Epithelial cell of proximal tubule (primary cell): ENCODE data around the gene TRABD2B. TPM values are rescaled to one million over a fixed set of nuclear protein-coding genes. Genes with fewer than 3 reads are reported as not detected.

Experiments
- DNase-seq: peaks from one replicate; pipeline ENCODE4 v3.0.0-alpha.2; 2011; ENCODE audit warnings: low read depth
- H3K4me3 ChIP-seq: 2 replicates; pipeline ENCODE4 v1.5.1; 2011; ENCODE audit warnings: low read depth, mild to moderate bottlenecking, low read length
- total RNA-seq: library from RNA; depleted of rRNA; stranded (reverse); fragments of >200 nt; gene quantifications from 2 replicates; pipeline ENCODE4 v1.2.3, GENCODE V29; 2015
- TF ChIP-seq, protein P1 (sequence below): conservative IDR thresholded peaks from 2 replicates; pipeline ENCODE4 v1.5.1; 2012; ENCODE audit warnings: low read depth, mild to moderate bottlenecking, low read length

The TRABD2B gene
- total RNA-seq, 1 donor from 2014 or later: 0.46 TPM

DNA sequence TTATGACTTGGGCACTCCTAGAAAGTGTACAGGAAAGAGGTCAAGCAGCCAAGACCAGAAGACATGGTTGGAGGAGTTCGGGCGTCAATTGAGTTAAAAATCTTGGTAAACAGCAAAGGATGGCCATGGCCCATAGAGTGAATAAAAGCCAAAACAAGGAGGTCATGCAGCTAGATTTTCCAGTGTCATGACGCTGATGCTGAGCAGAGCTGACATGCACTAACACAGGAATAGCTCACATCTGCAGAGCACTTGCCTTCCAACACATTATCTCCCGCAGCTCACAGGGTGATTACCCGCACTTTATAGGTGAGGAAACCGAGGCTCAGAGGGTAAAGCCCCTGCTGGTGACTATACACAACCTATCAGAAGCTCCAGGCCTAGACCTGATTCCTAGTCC lies 49.7 kb downstream of the TRABD2B start:
- DNase-seq: no peak
- TF ChIP-seq, protein P1, sequence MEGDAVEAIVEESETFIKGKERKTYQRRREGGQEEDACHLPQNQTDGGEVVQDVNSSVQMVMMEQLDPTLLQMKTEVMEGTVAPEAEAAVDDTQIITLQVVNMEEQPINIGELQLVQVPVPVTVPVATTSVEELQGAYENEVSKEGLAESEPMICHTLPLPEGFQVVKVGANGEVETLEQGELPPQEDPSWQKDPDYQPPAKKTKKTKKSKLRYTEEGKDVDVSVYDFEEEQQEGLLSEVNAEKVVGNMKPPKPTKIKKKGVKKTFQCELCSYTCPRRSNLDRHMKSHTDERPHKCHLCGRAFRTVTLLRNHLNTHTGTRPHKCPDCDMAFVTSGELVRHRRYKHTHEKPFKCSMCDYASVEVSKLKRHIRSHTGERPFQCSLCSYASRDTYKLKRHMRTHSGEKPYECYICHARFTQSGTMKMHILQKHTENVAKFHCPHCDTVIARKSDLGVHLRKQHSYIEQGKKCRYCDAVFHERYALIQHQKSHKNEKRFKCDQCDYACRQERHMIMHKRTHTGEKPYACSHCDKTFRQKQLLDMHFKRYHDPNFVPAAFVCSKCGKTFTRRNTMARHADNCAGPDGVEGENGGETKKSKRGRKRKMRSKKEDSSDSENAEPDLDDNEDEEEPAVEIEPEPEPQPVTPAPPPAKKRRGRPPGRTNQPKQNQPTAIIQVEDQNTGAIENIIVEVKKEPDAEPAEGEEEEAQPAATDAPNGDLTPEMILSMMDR: no peak
- no peak overlapping the region for H3K4me3 ChIP-seq

GRCh38 chr1:47944561-47944960 lies 52.6 kb downstream of the TRABD2B start:
- DNase-seq: no peak
- no peak overlapping the region for H3K4me3 ChIP-seq
- TF ChIP-seq, protein P1: no peak

DNA sequence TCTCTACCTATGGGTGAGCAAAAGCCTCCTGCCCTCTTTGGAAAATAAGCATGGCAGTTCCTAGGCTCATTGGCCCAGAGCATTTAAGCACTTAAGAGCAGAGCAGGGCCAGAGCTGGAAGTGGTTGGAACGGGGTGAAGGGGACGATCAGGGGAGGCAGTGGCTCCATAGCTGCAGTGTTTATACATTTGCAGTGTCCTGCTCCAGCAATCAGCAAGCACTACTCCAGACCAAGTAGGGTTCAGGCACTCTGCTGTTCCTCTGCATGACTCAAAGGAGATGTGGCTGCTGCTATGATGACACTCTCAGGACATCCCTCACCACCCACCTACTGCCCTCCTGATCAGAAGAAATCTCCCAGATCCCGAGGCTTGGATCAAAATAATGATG lies 55.0 kb downstream of the TRABD2B start:
- H3K4me3 ChIP-seq: peak overlapping the region; percentile 20
- TF ChIP-seq, protein P1: no peak
- DNase-seq: peak; percentile 70

DNA sequence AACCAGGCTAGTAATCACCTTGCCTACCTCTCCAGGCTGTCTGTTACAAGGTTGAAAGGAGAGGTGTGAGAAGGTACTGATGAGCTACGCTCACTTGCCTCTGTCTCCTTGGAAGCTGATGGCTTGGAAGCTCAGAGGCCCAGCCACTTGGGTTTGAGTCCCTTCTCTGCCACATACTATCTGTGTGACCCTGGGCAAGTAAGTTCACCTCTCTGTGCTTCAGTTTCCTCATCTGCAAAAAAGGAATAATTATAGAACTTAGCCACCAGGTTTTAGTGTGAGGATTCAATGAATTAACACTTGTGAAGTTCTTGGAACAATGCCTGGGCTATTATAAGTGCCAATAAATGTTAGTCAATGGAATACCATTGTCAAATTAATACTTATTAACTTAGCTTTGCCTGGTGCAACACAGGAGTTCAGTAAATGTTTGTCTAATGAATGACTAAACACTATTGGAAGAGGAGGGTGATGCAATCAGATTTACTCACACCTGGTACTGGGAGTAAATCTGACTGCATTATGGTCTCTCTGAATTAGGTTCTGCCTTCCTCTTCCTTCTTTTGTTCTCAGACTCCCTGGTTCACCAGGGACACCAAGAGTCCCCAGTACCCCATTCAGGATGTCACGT lies 55.5 kb downstream of the TRABD2B start:
- TF ChIP-seq, protein P1: no peak
- DNase-seq: peak; percentile 96
- H3K4me3 ChIP-seq: peak overlapping the region; percentile 20

- DNase-seq: no peak
- TF ChIP-seq, protein P1: no peak
- no peak overlapping the region for H3K4me3 ChIP-seq
These were observed 56.4 kb downstream of the TRABD2B start for GRCh38 chr1:47940779-47941178.

DNA sequence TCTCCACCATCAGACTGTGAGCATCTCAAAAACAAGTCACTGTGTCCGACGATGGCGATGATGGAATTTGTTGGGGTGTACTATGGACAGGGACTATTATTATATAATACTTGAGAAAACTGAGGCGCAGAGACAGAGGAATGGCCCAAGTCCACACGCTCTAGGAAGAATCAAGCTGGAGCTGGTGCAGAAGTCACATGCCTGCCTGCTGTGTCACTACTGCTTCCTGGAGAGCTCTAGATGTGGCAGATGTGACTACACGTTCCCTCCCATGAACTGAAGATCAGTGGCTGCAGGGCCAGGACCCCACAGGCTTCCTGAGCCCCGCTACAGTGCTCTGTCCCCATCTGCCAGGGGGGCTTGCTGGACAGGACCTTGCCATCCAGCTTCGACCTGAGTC lies 56.9 kb downstream of the TRABD2B start:
- TF ChIP-seq, protein P1: no peak
- no peak for DNase-seq
- no peak overlapping the region for H3K4me3 ChIP-seq

GRCh38 chr1:47938520-47938919 lies 58.7 kb downstream of the TRABD2B start:
- TF ChIP-seq, protein P1: no peak
- H3K4me3 ChIP-seq: no peak overlapping the region
- DNase-seq: no peak
